Neuron (in vitro differentiated cells): ENCODE results near the gene NCOA3.

Experiments used
- H2AFZ ChIP-seq: one replicate; pipeline ENCODE4 v1.6.1; 2013; ENCODE audit warnings: low read depth, mild to moderate bottlenecking, inconsistent platforms, low read length, moderate library complexity
- H3K27me3 ChIP-seq: one replicate; pipeline ENCODE4 v1.6.1; 2013; ENCODE audit warnings: low read length; ENCODE audit not compliant: insufficient read depth
- H3K36me3 ChIP-seq: one replicate; pipeline ENCODE4 v1.6.1; 2013; ENCODE audit warnings: low read length; ENCODE audit not compliant: insufficient read depth
- H3K4me1 ChIP-seq: one replicate; pipeline ENCODE4 v1.6.1; 2013; ENCODE audit warnings: low read length; ENCODE audit not compliant: insufficient read depth
- H3K4me3 ChIP-seq: 2 replicates; pipeline ENCODE4 v1.5.1; 2013; ENCODE audit warnings: mild to moderate bottlenecking, low read length, moderate library complexity
- H3K9me3 ChIP-seq: one replicate; pipeline ENCODE4 v1.6.1; 2013; ENCODE audit warnings: low read length

The NCOA3 gene

DNA sequence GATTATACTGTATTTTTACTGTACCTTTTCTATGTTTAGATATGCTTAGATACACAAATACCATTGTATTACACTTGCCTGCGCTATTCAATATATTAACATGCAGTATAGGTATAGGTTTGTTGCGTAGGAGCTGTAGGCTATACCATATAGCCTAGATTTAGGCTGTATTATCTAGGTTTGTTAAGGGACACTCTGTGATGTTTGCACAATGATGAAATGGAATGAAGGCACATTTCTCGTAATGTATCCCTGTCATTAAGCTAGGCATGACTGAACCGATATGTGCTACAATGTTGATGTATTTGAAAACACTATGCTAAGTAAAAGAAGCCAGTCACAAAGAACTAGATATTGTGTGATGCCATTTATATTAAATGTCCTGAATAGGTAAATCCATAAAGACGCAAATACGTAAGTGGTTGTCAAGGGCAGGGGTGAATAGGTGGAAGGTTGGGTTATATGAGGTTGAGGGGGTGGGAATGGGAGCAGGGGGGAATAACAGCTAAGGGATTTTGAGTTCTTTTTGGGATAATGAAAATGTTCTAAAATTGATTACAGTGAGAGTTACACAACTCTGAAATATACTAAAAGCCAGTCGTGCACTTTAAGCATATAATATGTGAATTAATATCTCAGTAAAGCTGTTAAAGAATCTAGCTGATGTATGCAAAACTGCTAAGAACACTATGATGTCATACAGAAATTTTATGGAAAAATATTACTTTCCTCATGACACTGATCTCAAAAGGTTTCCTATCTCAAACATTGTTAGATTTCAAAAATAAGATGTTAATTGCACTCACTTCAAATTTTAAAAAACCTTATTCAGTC, 97.4 kb downstream of the NCOA3 start:
- H3K4me3 ChIP-seq, result no peak overlapping the region
- H3K9me3 ChIP-seq, result peaks cover 3% of the 10 kb centered on the region
- no peak overlapping the region for H2AFZ ChIP-seq
- no peaks in the 10 kb centered on the region for H3K27me3 ChIP-seq
- H3K36me3 ChIP-seq, result no peaks in the 10 kb centered on the region
- H3K4me1 ChIP-seq, result no peaks in the 10 kb centered on the region

DNA sequence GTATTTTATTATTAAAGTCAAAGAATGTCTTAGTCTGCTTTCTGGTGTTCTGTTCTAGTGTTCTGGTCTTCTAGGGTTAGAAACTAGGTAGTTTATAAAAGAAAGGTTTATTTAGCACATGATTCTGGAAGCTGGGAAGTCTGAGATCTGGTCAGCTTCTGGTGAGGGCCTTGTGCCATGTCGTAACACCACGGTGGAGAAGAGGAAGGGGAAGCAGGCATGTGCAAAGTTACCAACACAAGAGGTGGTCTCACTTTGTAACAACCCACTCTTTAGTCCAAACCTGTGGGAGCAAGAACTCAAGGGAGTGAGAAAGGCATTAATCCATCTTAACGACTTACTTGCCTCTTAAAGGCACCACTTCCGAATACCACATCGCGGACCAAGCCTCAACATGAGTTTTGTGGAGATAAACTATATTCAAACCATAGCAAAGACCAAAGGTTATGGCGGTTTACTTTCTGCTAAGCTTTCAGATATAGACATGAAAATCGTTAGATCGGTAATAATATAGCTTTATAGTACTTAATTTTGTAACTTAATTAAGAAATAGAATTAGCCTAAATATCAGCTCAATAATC, 99.4 kb downstream of the NCOA3 start:
- Histone ChIP-seq H3K4me1 (no peaks in the 10 kb centered on the region), H3K4me3 (no peak overlapping the region), H3K36me3 (no peaks in the 10 kb centered on the region), H3K9me3 (peaks cover 1% of the 10 kb centered on the region), H2AFZ (no peak overlapping the region), H3K27me3 (no peaks in the 10 kb centered on the region)

DNA sequence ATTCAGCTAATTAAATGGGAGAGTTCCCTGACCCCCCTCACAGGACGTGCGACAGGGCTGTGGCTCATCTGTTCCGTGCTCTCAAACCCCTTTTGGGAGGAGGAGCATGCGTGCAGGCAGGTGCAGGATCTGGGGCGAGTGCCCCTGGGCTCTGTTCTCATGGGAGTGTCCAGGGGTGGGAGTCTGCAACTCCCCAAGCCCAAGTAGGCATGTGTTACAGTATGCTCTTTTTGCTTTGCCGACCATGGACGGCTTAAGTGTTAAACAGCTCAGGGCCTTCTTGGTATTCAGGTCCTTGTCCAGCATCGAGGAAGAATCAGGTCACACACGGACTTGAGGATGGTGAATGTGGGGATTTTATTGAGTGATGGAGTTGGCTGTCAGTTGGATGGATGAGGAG, 101.6 kb downstream of the NCOA3 start:
- H3K36me3 ChIP-seq, result no peaks in the 10 kb centered on the region
- H3K27me3 ChIP-seq, result no peaks in the 10 kb centered on the region

DNA sequence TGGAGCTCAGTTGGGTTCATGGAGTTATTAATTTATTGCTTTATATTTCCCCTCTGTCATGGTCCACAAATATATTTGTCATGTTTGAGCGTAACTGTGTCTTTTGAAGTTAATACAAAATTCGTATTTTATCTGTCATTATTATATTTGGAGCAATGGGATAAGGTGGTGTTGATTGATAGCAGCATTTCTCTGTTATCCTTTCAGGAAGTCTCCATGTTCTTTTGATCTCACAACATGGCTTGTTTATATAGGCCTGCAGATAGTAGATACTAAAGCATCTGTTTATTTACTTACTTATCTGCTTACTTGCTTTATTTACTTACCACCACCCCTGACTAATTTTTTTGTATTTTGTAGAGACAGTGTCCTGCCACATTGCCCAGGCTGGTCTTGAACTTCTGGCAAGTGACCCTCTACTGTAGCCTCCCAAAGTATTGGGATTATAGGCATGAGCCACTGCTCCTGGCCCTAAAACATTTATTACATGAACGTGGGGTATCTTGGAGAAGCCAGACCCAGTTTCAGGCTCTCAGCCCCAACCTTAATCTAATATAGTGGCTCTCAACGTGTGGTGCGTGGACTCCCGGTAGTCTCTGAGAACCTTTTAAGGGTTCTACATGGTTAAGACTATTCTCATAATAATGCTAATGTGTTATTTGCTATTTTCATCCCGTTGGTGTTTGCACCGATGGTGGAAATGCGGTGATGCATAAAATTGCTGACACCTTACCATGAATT, 104.2 kb downstream of the NCOA3 start:
- Histone ChIP-seq H3K4me1 (peaks cover 4% of the 10 kb centered on the region), H2AFZ (no peak overlapping the region), H3K36me3 (no peaks in the 10 kb centered on the region), H3K27me3 (no peaks in the 10 kb centered on the region), H3K9me3 (peaks cover 1% of the 10 kb centered on the region), H3K4me3 (no peak overlapping the region)

More for the DNA sequence above, 101.6 kb downstream of the NCOA3 start:
- H3K4me3 ChIP-seq, result no peak overlapping the region
- no peak overlapping the region for H2AFZ ChIP-seq
- H3K9me3 ChIP-seq, result peaks cover 1% of the 10 kb centered on the region
- peaks cover 4% of the 10 kb centered on the region for H3K4me1 ChIP-seq

- peaks cover 4% of the 10 kb centered on the region for H3K4me1 ChIP-seq
- peaks cover 1% of the 10 kb centered on the region for H3K9me3 ChIP-seq
- H3K27me3 ChIP-seq, result no peaks in the 10 kb centered on the region
- H3K36me3 ChIP-seq, result no peaks in the 10 kb centered on the region
- H3K4me3 ChIP-seq, result no peak overlapping the region
- H2AFZ ChIP-seq, result no peak overlapping the region
These were observed 104.8 kb downstream of the NCOA3 start for GRCh38 chr20:47606414-47606982.

- Histone ChIP-seq H3K4me3 (no peak overlapping the region), H3K27me3 (no peaks in the 10 kb centered on the region), H3K9me3 (peaks cover 1% of the 10 kb centered on the region), H3K4me1 (peaks cover 4% of the 10 kb centered on the region), H2AFZ (no peak overlapping the region), H3K36me3 (no peaks in the 10 kb centered on the region)
These were observed 105.4 kb downstream of the NCOA3 start for GRCh38 chr20:47606983-47607613.

GRCh38 chr20:47609001-47609400, 107.3 kb downstream of the NCOA3 start:
- Histone ChIP-seq H3K4me3 (no peak overlapping the region), H3K9me3 (no peaks in the 10 kb centered on the region), H3K4me1 (peaks cover 4% of the 10 kb centered on the region), H2AFZ (no peak overlapping the region), H3K27me3 (no peaks in the 10 kb centered on the region), H3K36me3 (no peaks in the 10 kb centered on the region)

- Histone ChIP-seq H3K9me3 (no peaks in the 10 kb centered on the region), H2AFZ (no peak overlapping the region), H3K4me1 (peaks cover 4% of the 10 kb centered on the region), H3K4me3 (no peak overlapping the region), H3K36me3 (no peaks in the 10 kb centered on the region), H3K27me3 (no peaks in the 10 kb centered on the region)
These were observed 108.7 kb downstream of the NCOA3 start for GRCh38 chr20:47610247-47610944.

DNA sequence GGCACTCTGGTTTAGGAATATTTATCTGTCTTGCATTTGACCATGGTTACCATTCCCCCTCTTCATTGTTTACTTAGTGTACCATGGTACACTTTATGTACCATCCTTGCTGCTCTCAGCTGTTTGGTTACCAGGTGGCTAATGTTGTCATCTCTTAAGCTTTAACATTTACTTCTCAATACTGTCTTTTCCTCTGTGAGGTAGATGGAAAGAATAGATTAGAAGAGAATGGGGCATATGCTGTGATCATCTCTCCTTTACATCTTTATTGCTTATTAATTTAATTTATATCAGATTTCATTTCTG, 109.2 kb downstream of the NCOA3 start:
- H3K4me3 ChIP-seq, result no peak overlapping the region

DNA sequence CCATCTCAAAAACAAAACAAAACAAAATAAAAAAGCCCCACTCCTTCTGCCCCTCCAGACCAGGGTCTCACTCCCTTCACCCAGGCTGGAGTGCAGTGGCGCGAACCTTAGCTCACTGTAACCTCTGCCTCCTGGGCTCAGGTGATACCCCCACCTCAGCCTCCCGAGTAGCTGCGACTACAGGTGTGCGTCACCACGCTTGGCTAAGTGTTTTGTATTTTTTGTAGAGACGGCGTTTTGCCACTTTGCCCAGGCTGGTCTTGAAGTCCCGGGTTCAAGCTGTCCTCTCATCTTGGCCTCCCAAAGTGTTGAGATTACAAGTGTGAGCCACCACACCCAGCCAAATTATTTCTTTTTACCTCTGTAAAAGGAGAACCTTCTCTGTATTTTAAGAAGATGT, 110.1 kb downstream of the NCOA3 start:
- H3K4me1 ChIP-seq, result peaks cover 4% of the 10 kb centered on the region
- no peaks in the 10 kb centered on the region for H3K27me3 ChIP-seq
- no peak overlapping the region for H3K4me3 ChIP-seq
- no peaks in the 10 kb centered on the region for H3K9me3 ChIP-seq
- no peak overlapping the region for H2AFZ ChIP-seq
- no peaks in the 10 kb centered on the region for H3K36me3 ChIP-seq

More for the DNA sequence above, 109.2 kb downstream of the NCOA3 start:
- Histone ChIP-seq H3K36me3 (no peaks in the 10 kb centered on the region), H2AFZ (no peak overlapping the region), H3K27me3 (no peaks in the 10 kb centered on the region), H3K4me1 (peaks cover 4% of the 10 kb centered on the region), H3K9me3 (no peaks in the 10 kb centered on the region)

DNA sequence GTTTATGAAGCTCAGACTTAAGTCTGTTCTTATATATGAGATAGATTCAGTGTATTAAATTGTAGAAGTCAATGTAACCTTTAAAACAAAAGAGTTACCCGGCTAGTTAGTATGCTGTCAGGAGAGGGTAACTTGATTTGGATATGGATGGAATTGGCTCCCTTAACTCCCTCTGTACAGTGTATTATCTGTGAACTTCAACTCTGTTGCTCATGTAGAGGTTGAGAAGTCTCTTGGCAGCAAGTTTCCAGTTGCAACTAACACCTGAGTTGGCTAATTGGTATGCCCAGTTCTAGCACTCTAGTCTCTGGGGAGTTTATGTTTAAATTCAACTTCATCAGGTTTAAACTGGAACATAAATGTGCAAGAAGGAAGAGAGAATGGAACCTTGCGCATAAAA, 111.0 kb downstream of the NCOA3 start:
- Histone ChIP-seq H3K4me3 (no peak overlapping the region), H3K4me1 (no peaks in the 10 kb centered on the region), H3K9me3 (no peaks in the 10 kb centered on the region), H3K27me3 (no peaks in the 10 kb centered on the region), H3K36me3 (no peaks in the 10 kb centered on the region), H2AFZ (no peak overlapping the region)

- no peak overlapping the region for H2AFZ ChIP-seq
- no peaks in the 10 kb centered on the region for H3K9me3 ChIP-seq
- H3K27me3 ChIP-seq, result no peaks in the 10 kb centered on the region
- no peaks in the 10 kb centered on the region for H3K4me1 ChIP-seq
- no peak overlapping the region for H3K4me3 ChIP-seq
- no peaks in the 10 kb centered on the region for H3K36me3 ChIP-seq
These were observed 113.1 kb downstream of the NCOA3 start for GRCh38 chr20:47614703-47615309.
